Inflammatory macrophage treated with lipopolysaccharide for 4 hours (primary cell): ENCODE measurements around the gene KHDRBS2.

Experiments used
- DNase-seq: peaks from one replicate; pipeline ENCODE4 v3.0.0-alpha.2; 2020

Gene KHDRBS2

DNA sequence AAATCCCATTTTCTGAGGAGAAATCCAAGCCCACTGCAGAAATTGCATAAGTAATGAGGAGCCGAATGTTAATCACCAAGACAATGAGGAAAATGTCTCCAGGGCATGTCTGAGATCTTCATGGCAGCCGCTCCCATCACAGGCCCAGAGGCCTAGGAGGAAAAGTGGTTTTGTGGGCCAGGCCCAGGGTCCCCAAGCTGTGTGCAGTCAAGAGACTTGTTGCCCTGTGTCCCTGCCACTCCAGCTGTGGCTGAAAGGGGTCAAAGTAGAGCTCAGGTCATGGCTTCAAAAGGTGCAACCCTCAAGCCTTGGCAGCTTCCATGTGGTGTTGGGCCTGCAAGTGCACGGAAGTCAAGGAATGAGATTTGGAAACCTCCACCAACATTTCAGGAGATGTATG lies 276.6 kb downstream of the KHDRBS2 start:
- no peak for DNase-seq

DNA sequence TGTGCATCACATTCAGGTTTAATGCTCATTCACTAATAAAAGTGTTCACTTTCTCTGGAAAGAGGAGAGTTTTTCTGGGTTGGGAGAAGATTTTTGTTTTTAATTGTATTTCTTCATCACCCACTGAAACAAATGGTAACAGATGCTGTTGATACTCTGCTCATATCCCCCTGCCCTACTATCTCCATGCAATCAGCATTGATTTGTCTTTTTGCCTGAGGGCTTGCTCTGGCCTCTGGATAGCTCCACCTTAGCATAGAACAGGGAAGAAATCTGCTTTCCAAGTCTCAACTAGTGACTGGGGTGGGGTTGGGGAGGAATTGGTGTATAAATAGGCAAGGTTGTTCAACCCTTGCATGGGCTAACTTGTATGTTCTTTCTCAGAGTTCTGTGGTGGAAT lies 296.4 kb downstream of the KHDRBS2 start:
- no peak for DNase-seq

DNA sequence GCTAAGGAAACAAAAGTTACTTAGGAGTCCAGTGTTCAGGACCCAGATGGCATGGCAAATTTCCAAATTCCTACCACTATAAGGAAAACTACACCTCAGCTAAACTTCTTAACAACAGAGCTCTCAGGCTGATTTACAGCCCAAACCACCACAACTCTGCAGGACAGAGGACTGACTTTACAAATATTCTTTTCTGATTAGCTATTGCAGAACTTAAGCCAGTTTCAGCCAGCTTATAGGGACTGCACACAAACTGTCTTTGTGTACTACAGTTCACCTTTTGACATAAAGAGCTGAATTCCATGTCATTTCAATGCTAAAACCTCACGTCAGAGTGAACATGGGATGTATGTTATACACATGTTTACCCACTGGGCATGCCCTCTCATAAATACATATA lies 305.4 kb downstream of the KHDRBS2 start:
- no peak for DNase-seq

DNA sequence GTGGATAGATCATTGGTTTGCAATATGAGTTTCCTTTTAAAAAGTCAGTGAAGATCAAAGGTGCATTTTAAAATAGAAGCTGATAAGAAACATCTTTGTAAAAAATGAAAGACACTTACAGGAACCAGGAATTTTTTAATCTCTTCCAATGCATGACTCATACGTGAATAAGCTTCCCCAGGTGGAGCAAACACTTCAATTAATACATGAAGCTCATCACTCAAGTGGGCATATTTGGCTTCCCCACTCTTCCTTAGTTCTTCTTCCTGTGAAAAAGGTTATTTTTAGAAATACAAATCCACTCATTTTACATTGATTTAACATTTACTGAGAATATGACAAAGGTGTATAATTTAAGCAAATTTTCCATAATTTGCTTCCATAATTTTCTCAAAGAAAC lies 308.1 kb downstream of the KHDRBS2 start:
- no peak for DNase-seq

DNA sequence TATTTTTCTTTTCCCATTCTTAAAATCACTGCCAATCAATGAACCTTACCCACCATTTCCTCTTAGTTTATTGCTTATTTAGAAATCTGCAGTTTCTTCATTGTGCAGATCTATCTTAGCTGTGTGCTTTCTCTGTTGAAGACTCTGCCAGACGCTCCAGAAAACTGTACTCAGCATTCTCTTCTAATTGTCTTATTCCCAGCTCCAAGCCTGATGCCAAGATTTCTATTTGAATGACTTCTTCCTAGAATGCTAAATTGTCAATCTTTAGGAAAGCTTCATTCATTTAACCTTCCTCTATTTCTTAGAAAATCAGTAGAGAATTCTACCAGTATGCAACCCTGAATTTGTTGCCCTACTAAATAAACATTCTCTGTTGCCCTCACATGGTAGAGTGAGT lies 308.9 kb downstream of the KHDRBS2 start:
- no peak for DNase-seq

DNA sequence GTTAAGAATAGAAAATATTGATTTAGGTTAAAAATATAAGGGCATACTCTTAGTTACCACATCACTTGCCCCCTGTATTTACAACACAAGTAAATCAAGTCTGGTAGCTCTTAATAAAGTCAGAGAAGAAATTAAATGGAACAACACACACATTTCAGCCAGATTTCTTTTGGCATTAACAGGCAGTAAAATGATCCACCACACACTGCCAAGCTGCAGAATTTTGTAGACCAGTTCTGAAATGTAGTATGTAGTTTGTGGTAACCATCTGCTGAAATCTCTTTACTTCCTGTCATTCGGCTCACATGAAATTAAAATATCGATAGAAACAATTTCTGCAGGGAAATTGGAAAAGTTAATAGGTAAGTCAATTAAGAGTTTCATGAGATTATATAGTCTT lies 326.8 kb downstream of the KHDRBS2 start:
- DNase-seq = no peak

DNA sequence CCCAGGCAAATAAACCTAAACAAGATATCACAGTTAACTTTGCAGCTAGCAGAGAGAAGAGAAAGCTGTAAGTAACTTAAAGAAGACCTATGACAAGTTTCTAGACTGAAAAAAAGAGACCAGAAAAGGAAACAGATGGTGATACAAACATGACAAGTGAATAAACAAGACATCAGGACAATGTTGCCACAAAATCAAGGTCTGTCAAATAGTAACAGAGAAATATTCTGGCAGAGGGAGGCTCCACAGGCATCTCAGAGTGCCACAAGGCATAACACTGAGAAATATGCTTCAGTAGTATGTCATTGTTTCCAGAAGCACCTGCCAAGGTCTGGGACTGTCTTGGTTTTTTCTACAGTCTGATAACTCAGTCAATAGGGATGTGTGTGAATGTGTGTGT lies 332.2 kb downstream of the KHDRBS2 start:
- no peak for DNase-seq

DNA sequence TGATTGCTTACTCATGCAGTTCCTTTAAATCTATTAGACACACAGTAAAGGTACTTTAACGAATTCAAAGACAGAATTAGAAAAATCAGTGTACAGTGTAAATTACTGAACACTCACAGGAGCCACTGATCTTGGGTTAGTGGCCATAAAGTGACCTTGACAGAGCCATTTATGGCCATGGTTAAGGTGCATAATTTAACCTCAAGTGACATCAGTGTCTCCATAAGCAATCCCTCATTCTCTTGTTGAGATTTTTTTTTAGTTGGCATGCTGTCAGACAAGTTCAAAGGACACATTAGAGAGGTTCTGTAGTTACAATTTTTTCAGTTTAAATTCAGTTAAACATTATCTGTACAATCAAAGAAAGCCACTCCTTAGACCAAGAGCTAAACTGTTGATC lies 334.4 kb downstream of the KHDRBS2 start:
- no peak for DNase-seq

DNA sequence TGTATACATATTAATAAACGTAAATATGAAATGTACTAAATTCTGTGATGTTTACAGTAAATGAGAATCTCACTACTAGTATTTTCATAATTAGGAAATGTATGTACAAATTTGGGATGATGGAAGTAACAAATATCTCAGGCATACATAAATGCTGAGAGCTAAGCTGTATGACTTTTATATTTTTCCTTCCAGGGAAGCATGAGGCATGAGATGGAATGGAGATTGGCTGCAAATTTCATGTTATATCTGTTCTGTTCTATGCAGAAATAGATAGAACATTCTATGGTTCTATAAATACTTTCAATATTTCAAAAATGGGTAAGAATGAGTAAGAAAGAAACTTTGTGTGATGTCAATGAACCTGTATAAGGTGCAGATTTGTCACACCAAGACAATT lies 335.2 kb downstream of the KHDRBS2 start:
- DNase-seq = no peak

DNA sequence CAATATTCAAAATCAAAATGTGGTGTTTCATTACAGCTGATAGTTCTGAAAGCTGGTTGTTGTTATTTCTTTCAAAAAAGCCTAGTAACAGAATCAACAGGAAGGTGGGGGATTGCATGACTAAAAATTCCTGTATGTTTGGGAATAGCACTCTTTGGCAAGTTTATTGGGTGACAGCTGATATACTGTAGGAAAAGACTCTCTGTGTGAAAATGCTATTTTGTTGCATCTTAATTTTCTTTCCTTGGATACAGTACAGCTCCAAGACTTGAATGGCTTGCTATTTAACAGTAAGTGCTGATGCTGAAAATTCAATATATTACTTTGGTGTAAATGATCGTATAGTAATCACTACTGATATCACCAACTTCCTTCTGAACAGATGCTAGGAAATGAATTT lies 336.1 kb downstream of the KHDRBS2 start:
- DNase-seq = no peak

DNA sequence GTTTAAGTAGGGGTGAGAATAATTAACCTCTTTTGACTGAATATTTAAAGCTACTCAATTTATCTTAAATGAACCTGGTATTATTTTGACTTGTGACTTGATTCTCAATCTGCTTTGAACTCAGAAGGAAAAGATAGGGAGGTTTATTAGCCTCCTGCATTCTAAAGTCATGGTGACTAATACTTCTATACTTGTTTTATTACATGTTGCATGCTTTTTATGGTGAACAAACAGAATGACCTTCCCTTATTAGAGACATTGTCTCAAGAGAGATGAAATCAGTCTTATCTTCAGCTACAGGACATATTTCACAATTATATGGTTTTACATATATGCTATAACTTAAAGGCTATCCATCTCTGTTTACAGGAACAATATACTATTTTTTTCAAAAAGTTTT lies 336.9 kb downstream of the KHDRBS2 start:
- DNase-seq = no peak

DNA sequence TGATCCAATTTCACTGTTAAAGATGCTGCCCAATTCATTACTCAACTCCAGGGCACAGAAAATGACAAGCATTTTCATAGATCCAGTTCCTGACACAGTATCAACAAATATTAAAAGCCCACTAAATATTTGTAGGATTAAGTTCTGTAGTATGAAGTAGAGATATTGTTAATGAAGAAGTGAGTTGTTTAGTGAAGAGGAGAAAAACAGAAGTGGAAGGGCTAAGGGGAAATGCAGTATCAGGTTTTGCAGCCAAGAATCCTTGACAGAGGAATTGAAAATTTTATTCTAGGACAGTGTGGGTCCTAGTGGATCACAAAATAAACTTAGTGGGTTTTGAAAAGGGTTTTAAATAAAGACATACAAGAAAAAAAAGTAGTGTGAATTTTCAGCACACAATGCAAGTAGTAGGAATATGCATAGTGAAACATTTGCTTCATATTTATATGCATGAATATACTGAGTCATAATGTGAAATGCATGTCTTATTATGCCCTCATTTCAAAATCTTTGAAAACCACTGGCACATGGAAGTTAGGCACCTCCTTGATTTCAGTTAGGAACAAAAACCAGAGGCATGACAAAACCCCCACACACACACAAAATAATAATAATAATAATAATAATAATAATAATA lies 338.6 kb downstream of the KHDRBS2 start:
- no peak for DNase-seq

DNA sequence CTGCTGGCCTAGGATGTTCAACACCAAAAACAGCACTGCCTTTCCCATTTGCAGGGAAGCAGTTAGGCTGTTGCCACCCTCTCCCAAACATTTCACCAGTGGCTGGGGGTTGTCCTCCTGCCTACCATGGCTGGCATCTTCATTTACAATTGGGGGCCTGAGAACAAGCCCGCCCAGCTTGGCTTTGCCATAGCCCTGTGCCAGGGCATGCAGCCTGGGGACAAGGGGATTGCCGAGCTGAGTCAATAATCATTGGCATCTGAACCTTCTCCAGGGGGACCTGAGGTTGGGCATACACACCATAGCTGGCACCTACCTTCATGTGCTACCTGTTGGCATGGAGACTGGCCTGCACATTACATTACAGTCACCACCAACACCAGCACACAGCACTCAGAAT lies 345.1 kb downstream of the KHDRBS2 start:
- no peak for DNase-seq

DNA sequence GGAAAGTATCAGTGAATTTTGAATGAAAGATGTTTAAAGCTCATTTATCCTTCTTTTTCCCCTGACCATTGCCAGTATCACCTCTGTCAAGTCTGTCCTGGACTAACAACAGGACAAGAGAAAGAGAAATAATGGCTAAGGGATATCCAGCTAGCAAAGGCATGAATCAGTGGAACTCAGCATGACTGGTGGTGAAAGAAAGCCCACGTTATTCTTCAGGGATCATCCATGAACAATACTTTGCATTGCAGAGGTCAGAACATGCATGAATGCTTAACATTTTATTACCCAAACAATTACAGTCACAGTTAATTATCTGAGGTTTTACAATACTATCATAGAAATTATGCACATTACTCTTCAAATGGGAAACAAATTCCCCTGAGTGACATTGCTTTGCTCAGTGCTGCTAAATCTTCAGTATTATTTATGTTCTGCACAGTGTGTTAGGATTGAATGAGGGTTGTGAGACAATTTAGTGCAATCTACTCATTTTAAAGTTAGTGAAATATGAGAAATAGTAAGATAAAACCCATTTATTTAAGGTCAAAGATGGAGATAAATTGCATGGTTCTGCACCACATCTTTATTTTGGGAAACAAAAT lies 350.7 kb downstream of the KHDRBS2 start:
- no peak for DNase-seq

DNA sequence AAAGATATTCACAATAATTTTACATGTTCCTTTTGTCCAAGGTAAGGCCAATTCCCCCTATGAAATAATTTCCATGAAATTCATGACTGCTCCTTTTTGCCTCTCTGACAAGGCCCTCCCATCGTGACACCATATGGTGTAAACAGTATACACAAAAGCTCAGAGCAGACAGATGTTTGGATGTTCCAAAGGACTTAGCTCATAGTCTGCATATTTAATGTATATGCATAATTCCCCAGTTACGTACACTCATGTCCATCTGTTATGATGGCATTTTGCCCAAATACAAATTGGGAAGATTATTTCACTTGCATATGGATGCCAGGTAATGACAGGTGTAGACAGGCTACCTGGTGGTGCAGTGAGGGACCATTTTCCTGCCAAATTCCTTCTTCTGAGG lies 376.5 kb downstream of the KHDRBS2 start:
- no peak for DNase-seq

DNA sequence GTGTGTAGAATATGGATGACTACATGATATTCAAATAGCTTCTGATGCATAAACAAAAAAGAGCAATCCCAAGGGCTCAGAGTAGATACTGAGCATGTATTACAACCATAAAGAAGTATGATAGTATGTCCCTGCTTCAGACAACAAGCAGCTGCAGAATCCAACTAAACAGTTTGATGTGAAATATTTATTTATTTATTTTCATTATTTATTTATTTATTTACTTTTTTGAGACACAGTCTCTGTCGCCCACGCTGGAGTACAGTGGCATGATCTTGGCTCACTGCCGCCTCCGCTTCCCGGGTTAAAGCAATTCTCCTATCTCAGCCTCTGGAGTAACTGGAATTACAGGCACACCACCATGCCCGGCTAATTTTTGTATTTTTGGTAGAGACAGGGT lies 384.3 kb downstream of the KHDRBS2 start:
- DNase-seq = no peak

DNA sequence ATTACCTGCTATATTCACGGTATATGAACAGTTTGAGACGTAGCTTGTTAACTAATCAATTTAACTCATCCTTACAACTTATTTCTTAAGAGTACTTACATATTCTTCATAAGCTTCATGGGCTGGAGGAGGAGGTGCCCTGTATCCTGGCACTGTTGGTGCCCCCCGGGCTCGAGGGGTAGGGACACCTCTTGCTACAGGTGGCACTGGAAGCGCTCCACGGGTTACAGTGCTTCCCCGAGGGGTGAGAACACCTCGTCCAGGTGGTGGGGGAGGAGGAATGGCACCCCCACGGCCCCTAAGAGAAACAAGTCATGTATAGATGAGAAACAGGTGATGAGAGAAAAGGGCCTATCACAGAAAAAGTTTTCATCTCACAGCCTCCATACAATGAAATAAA lies 391.5 kb downstream of the KHDRBS2 start:
- DNase-seq = no peak

DNA sequence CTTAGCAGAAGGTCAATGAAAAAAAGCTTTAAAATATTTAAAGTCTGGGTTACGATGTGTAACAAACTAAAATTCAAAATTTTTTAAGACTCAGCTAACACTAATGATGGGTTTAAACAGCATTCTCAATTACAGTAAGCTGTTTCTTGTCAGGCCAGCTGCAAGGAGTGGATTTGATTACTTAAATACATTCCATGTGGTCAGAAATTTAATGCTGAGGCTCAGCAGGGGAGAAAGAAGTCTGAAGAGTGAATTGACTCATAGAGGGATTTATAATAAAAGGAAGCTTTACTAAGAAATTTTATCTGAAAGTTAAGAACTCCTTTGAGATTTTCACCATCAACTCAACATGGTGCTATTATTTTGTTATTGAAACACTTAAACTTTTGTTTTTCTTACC lies 398.6 kb downstream of the KHDRBS2 start:
- no peak for DNase-seq

DNA sequence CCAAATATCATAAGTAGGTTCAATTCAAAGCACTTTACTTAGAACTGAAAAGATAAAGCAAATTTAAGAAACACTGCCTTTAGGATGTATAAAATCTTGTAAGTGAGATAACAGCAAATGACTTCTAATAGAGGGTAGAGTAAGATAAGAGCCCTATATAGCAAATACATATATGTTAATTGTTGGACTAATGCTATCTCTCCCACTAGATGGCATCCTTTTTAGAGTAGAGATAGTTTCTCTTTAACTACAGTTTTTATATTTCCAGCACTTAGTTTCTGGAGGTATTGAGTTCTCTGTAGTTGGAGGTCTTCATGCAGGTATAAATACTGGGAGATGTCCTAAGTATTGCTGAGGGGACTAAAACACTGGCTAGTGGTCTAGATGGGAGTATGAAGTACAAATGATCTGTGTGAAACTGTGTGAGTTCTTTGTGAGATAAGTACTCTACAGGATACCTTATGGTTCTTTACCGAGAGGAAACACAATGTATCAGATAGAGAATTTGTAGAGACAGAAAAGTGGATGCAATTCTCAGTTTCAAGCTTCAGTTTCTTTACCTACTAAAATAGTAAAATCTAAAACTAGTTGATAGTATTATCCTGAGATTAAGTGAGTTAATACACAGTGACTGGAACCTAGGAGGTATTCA lies 399.3 kb downstream of the KHDRBS2 start:
- DNase-seq = no peak

DNA sequence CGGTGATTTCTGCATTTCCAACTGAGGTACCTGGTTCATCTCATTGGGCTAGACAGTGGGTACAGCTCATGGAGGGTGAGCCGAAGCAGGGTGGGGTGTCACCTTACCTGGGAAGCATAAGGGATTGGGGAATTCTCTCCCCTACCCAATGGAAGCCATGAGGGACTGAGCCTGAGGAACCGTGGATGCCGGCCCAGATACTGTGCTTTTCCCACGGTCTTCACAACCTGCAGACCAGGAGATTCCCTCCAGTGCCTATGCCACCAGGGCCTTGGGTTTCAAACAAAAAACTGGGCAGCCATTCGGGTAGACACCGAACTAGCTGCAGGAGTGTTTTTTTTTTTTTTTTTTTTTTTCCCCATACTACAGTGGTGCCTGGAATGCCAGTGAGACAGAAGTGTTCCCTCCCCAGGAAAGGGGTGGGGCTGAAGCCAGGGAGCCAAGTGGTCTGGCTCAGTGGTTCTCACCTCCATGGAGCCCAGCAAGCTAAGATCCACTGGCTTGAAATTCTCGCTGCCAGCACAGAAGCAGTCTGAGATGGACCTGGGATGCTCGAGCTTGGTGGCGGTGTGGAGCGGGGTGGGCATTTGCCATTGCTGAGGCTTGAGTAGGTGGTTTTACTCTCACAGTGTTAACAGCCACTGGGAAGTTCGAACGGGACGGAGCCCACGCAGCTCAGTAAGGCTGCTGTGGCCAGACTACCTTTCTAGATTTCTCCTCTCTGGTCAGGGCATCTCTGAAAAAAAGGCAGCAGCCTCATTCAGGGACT lies 416.2 kb downstream of the KHDRBS2 start:
- DNase-seq = no peak

DNA sequence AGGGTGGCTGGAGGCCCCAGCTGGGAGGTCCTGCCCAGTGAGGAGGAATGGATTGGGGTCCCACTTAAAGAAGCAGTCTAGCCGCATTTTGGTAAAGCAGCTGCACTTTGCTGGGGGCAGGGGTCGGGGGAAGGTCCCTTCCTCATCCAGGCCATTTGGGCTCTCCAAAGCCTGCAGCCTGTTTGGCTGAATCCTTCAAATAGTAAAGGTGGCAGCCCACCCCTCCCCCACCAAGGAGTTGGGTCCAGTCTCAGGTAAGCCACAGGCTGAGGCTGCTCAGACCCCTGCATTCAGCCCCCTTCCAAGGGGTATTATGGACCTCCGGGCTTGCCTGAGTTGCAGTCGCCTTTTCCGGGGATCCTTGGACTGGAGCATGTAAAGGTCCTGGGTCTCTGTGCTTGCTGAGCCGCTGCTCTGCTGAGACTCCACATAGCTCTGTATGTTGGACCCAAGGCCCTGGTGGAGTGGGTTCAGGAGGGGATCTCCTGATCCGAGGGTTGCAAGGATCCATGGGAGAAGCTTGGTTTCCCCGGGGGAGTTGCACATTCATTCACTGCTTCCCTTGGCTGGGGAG lies 417.4 kb downstream of the KHDRBS2 start:
- DNase-seq = no peak

DNA sequence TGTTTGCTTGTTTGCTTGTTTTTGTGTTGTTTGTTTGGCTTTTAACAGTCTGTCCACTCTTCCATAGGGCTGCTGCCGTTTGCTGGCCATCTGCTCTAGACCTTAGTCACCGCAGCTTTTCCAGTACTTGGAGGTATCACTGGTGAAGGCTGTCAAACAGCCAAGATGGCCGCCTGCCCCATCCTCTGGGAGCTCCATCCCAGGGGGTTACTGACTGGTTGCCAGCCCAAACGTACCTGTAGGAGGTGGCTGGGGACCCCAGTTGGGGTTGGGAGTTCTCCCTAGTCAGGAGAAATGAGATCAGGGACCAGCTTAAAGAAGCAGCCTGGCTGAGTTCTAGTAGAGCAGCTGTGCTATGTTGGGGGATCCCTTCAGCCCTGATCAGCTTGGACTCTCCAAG lies 418.4 kb downstream of the KHDRBS2 start:
- DNase-seq = no peak

DNA sequence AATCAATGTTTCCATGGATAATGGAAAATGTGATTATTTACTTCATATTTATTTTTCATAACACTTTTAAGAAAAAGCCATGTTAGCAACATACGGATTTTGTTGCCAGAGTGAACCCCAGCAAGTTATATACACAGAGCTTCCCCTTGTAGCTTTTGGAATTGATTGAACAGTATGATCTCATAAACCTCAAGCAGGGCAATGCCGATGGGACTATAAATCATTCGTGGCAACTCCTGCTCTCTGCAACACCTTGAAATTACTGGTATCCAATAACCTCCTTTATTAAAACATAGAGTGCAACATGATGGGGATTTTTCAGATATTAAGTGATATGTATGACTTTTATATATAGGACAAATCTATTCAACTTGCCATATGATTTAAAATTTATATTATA lies 428.5 kb downstream of the KHDRBS2 start:
- no peak for DNase-seq

DNA sequence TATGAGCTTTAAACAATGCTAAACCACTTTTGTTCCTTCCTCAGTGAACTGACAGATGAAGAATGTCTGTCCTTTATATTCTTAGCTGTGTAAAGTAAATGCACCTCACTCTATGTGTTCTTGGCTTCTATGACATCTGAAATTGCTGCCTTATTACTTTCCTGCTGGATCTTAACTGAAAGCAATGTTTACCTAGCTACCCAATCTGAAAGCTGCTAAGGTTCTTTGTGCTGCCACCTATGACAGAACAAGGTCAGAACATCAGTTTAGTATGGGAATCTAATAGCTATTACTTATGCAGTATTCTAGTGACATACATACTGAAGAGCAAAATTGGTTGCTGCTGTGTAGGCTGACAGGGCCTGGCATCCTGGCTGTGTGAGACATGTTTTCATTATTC lies 444.1 kb downstream of the KHDRBS2 start:
- DNase-seq = no peak
